NB4 (cell line): ENCODE data around the gene CFAP45.

Source experiments
- DNase-seq: peaks from one replicate; pipeline ENCODE4 v3.0.0; 2010; ENCODE audit warnings: low read depth
- H3K4me3 ChIP-seq: one replicate; pipeline ENCODE4 v1.5.1; 2011; ENCODE audit warnings: mild to moderate bottlenecking, low read depth, low read length, moderate library complexity
- CTCF ChIP-seq: IDR thresholded peaks from one replicate; pipeline ENCODE4 v1.5.1; 2012; ENCODE audit warnings: low read depth, low read length
- MAX ChIP-seq: IDR thresholded peaks from 2 replicates; pipeline ENCODE4 v1.6.1; 2011; ENCODE audit warnings: low read depth, low read length
- MYC ChIP-seq: IDR thresholded peaks from 2 replicates; pipeline ENCODE4 v1.6.1; 2011; ENCODE audit warnings: low read depth, low read length
- POLR2A ChIP-seq: IDR thresholded peaks from 2 replicates; pipeline ENCODE4 v1.6.1; 2011; ENCODE audit warnings: mild to moderate bottlenecking; ENCODE audit not compliant: insufficient read length; ENCODE audit errors: extremely low read depth

CFAP45 gene

GRCh38 chr1:159924791-159925718 is 25.1 kb upstream of the CFAP45 start, which contains the start of gene TAGLN2:
TSS of gene TAGLN2 (minus strand) at chr1:159925507. CDS start at chr1:159920509, 4,998 bp downstream.
- TF ChIP-seq MAX (peak; percentile 94), MYC (peak; percentile 86), POLR2A (peak; percentile 92), CTCF (no peak)
- H3K4me3 ChIP-seq: peak within 1 kb of the TSS; percentile 86
- peak; percentile 92 for DNase-seq

DNA sequence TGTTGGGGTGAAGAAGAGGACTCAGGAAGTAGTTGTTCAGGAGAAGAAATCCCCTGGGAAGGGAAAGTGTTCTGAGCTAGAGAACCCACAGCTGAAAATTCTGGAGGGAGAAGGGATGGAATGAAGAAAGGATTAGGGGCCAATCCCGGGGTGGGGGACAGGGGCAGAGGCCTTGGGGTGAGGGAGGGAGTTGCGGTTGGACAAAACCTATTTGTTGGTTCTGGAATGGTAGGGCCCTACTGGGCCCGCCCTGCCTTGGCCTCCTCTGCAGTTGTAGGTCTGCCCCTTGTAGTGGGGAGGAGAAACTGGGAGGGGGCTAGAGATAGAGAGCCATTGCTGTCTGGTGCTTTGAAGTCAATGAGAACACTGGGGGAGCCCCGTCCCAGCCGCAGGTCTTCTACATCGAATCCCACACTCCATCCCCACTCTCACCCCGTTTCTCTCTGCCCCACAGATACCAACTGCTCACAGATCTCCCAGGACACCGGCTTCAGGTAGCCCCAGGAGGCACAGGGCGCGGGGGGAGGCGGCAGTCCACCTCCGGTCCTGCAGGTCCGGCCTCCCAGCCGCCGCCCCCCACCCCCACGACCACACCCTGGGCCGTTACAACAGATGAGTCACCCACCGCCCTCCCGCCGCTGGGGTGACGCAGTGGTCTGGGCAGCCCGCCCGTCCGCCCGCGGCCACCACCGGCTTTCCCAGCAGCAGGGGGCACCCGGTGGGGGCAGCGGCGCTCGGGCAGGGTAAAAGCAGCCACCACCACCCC is 24.2 kb upstream of the CFAP45 start:
- TF ChIP-seq POLR2A: no peak
- no peak for TF ChIP-seq MAX
- DNase-seq: peak; percentile 89

GRCh38 chr1:159923203-159924024 is 23.4 kb upstream of the CFAP45 start:
- TF ChIP-seq MAX: peak; percentile 31; the same call in 1 of the 2 replicates
- peak; percentile 25 for TF ChIP-seq POLR2A
- TF ChIP-seq CTCF: no peak
- TF ChIP-seq MYC: no peak
- DNase-seq: peak; percentile 89
- H3K4me3 ChIP-seq: peak overlapping the region; percentile 75

More for the DNA sequence above, 24.2 kb upstream of the CFAP45 start:
- peak overlapping the region; percentile 86 for H3K4me3 ChIP-seq

- TF ChIP-seq MYC (no peak), POLR2A (no peak), MAX (no peak), CTCF (no peak)
- no peak for DNase-seq
- peak overlapping the region; percentile 75 for H3K4me3 ChIP-seq
These were observed 22.7 kb upstream of the CFAP45 start for GRCh38 chr1:159922511-159923202.

GRCh38 chr1:159921700-159922504 is 21.9 kb upstream of the CFAP45 start:
- TF ChIP-seq POLR2A (no peak), CTCF (no peak), MAX (no peak), MYC (no peak)
- peak overlapping the region; percentile 75 for H3K4me3 ChIP-seq
- no peak for DNase-seq
